Stomach (tissue), 9 donors: ENCODE measurements around the gene DEPDC1. TPM values are rescaled to one million over a fixed set of nuclear protein-coding genes. Genes with fewer than 3 reads are reported as not detected.

ENCODE experiments used
- DNase-seq, 2 donors: peaks; one replicate each; pipeline versions ENCODE4 v3.0.0 to v3.0.0-alpha.2; 2013 to 2019
- H3K27ac ChIP-seq, 5 donors: fragments of 200-600 bp in 4 of 5; sonication (generic) in 4 of 5; one replicate each; pipeline ENCODE4 v1.5.1; 2013 to 2019; ENCODE audit warnings: mild to moderate bottlenecking in 1 of 5, moderate library complexity in 1 of 5
- H3K27me3 ChIP-seq, 3 donors: fragments of 200-600 bp; sonication (generic); one replicate each; pipeline ENCODE4 v1.5.1; 2017 to 2019; ENCODE audit warnings: mixed run types in 1 of 3
- H3K36me3 ChIP-seq, 4 donors: fragments of 200-600 bp; sonication (generic); 1 replicate in 3 of 4; 2 replicates in 1 of 4; pipeline ENCODE4 v1.5.1; 2016 to 2019
- H3K4me1 ChIP-seq, 4 donors: fragments of 200-600 bp; sonication (generic); one replicate each; pipeline ENCODE4 v1.5.1; 2016 to 2019
- H3K4me3 ChIP-seq, 4 donors: fragments of 200-600 bp; sonication (generic) in 3 of 4; one replicate each; pipeline ENCODE4 v1.5.1; 2016 to 2019; ENCODE audit warnings: mild to moderate bottlenecking in 1 of 4
- H3K9me3 ChIP-seq, 4 donors: fragments of 200-600 bp; sonication (generic); one replicate each; pipeline ENCODE4 v1.5.1; 2016 to 2019
- CTCF ChIP-seq, 7 experiments: fragments of 450-650 bp in 4 of 7; fragments of 200-600 bp in 3 of 7; sonication (generic) in 3 of 7; IDR thresholded peaks; one replicate each; pipeline ENCODE4 v1.5.1; 2016 to 2019; ENCODE audit warnings: antibody characterized with exemption in 7 of 7, control low read depth in 2 of 7, mild to moderate bottlenecking in 1 of 7
- EP300 ChIP-seq: sonication (generic); formaldehyde crosslinking; IDR thresholded peaks from one replicate; pipeline ENCODE4 v1.6.1; 2017; ENCODE audit warnings: antibody characterized with exemption
- POLR2A ChIP-seq, 4 donors: fragments of 450-650 bp; IDR thresholded peaks; one replicate each; pipeline ENCODE4 v1.6.1; 2016; ENCODE audit warnings: antibody characterized with exemption in 4 of 4, control low read depth in 2 of 4, mild to moderate bottlenecking in 1 of 4, moderate library complexity in 1 of 4
- POLR2AphosphoS5 ChIP-seq, 3 donors: sonication (generic); formaldehyde crosslinking; IDR thresholded peaks; one replicate each; pipeline ENCODE4 v1.6.1; 2016; ENCODE audit warnings: antibody characterized with exemption in 3 of 3
- WGBS, 5 donors: extraction: QIAGEN DNeasy Blood & Tissue Kit in 3 of 5; methylation state at CpG; one replicate each; pipeline versions ENCODE4 v1.1.5 to v1.1.7; 2013 to 2018; 5-methylcytosine and 5-hydroxymethylcytosine counted together
- intact Hi-C: fragments of 100-400 bp; cut with DNase I; formaldehyde crosslinking; loops from one replicate; pipeline ENCODE4 v1.15.1; 2023; ENCODE audit warnings: low total_unique reads
- polyA plus RNA-seq, 3 donors: library from polyadenylated mRNA; stranded (reverse); fragments of 200-250 nt; gene quantifications; one replicate each; pipeline ENCODE4 v1.2.3, GENCODE V29; 2013
- total RNA-seq, 5 donors: library from RNA; depleted of rRNA; stranded (reverse); fragments of >200 nt; gene quantifications; one replicate each; pipeline versions ENCODE4 v1.1.0 to v1.2.3, GENCODE V29; 2014 to 2016
- donor health status: healthy with polysubstance abuse.
- donor health status: Bipolar disorder and iron deficiency.
- donor health status: healthy.

The DEPDC1 gene
- total and polyA plus RNA-seq, 8 donors = 0.29 to 16.3 (median 2.4) TPM; not detected in 1

GRCh38 chr1:68538941-68539340 lies 42.1 kb upstream of the DEPDC1 start:
- Histone ChIP-seq H3K36me3 (no peaks in the 10 kb centered on the region), H3K9me3 (no peaks in the 10 kb centered on the region), H3K27me3 (no peaks in the 10 kb centered on the region), H3K4me3 (no peak overlapping the region), H3K4me1 (no peaks in the 10 kb centered on the region), H3K27ac (no peak overlapping the region)
- no peak for DNase-seq
- TF ChIP-seq EP300 (no peak), POLR2AphosphoS5 (IDR thresholded peaks at IDR 0.05) (no peak)
- intact Hi-C loops = no loop called here

GRCh38 chr1:68528243-68528642 lies 31.4 kb upstream of the DEPDC1 start:
- intact Hi-C loops = no loop called here
- Histone ChIP-seq H3K27ac (no peak overlapping the region), H3K4me3 (no peak overlapping the region), H3K27me3 (no peaks in the 10 kb centered on the region), H3K36me3 (no peaks in the 10 kb centered on the region), H3K9me3 (peaks cover 0 to 7% (median 2%) of the 10 kb centered on the region in 4 donors), H3K4me1 (no peaks in the 10 kb centered on the region)
- no peak for DNase-seq
- WGBS, 5 donors = 72 to 86% (median 81%) methylated on average over 2 to 3 of the region's 3 CpGs
- no peak for TF ChIP-seq POLR2A (IDR thresholded peaks at IDR 0.05)

- 69 to 86% (median 82%) methylated on average over 2 of the region's 2 CpGs for WGBS, 5 donors
- no peak overlapping the region for H3K27ac ChIP-seq
- H3K9me3 ChIP-seq = peaks cover 0 to 2% (median 0%) of the 10 kb centered on the region in 4 donors
- no peak overlapping the region for H3K4me3 ChIP-seq
- no peaks in the 10 kb centered on the region for H3K27me3 ChIP-seq
- intact Hi-C loops = no loop called here
- no peak for TF ChIP-seq POLR2AphosphoS5 (IDR thresholded peaks at IDR 0.05)
- TF ChIP-seq CTCF (IDR thresholded peaks at IDR 0.05) = no peak
- no peak for TF ChIP-seq POLR2A (IDR thresholded peaks at IDR 0.05)
- no peak for TF ChIP-seq EP300
- H3K36me3 ChIP-seq = no peaks in the 10 kb centered on the region
- no peaks in the 10 kb centered on the region for H3K4me1 ChIP-seq
- no peak for DNase-seq
Measured at GRCh38 chr1:68525781-68526180, 28.9 kb upstream of the DEPDC1 start.

GRCh38 chr1:68521286-68521685 lies 24.4 kb upstream of the DEPDC1 start:
- DNase-seq = no peak
- H3K4me1 ChIP-seq = no peaks in the 10 kb centered on the region
- H3K27ac ChIP-seq = no peak overlapping the region
- intact Hi-C loops = no loop called here
- H3K4me3 ChIP-seq = no peak overlapping the region
- no peaks in the 10 kb centered on the region for H3K36me3 ChIP-seq
- no peak for TF ChIP-seq EP300
- no peak for TF ChIP-seq POLR2AphosphoS5 (IDR thresholded peaks at IDR 0.05)
- no peak for TF ChIP-seq CTCF (IDR thresholded peaks at IDR 0.05)
- no peak for TF ChIP-seq POLR2A (IDR thresholded peaks at IDR 0.05)
- no peaks in the 10 kb centered on the region for H3K27me3 ChIP-seq
- no peaks in the 10 kb centered on the region for H3K9me3 ChIP-seq

- DNase-seq = no peak
- TF ChIP-seq POLR2A (IDR thresholded peaks at IDR 0.05) = no peak
- no peak for TF ChIP-seq POLR2AphosphoS5 (IDR thresholded peaks at IDR 0.05)
- no peak for TF ChIP-seq EP300
- Histone ChIP-seq H3K9me3 (no peaks in the 10 kb centered on the region), H3K27ac (no peak overlapping the region), H3K4me1 (no peaks in the 10 kb centered on the region), H3K36me3 (no peaks in the 10 kb centered on the region), H3K27me3 (no peaks in the 10 kb centered on the region), H3K4me3 (no peak overlapping the region)
- 48 to 67% (median 53%) methylated on average over 2 of the region's 2 CpGs for WGBS, 5 donors
- intact Hi-C loops = no loop called here
Measured at GRCh38 chr1:68516066-68516465, 19.2 kb upstream of the DEPDC1 start.

GRCh38 chr1:68511254-68511653 lies 14.4 kb upstream of the DEPDC1 start:
- Histone ChIP-seq H3K4me3 (no peak overlapping the region), H3K27ac (no peak overlapping the region), H3K27me3 (no peaks in the 10 kb centered on the region), H3K4me1 (no peaks in the 10 kb centered on the region), H3K36me3 (no peaks in the 10 kb centered on the region), H3K9me3 (no peaks in the 10 kb centered on the region)
- TF ChIP-seq POLR2A (IDR thresholded peaks at IDR 0.05) (no peak), EP300 (no peak), CTCF (IDR thresholded peaks at IDR 0.05) (no peak), POLR2AphosphoS5 (IDR thresholded peaks at IDR 0.05) (no peak)
- intact Hi-C loops = no loop called here
- DNase-seq = no peak
- WGBS, 5 donors = 83 to 94% (median 93%) methylated on average over 2 of the region's 2 CpGs
